D341Med (cell line): ENCODE measurements around the gene MFAP3.
"Not testable (repeated sequence)": the region's sequence is repeated elsewhere in the genome, so short reads cannot be mapped to it uniquely, and the experiment has no call there.

Source experiments
- DNase-seq: peaks from one replicate; pipeline ENCODE4 v3.0.0; 2012; ENCODE audit warnings: low spot score

MFAP3 gene

DNA sequence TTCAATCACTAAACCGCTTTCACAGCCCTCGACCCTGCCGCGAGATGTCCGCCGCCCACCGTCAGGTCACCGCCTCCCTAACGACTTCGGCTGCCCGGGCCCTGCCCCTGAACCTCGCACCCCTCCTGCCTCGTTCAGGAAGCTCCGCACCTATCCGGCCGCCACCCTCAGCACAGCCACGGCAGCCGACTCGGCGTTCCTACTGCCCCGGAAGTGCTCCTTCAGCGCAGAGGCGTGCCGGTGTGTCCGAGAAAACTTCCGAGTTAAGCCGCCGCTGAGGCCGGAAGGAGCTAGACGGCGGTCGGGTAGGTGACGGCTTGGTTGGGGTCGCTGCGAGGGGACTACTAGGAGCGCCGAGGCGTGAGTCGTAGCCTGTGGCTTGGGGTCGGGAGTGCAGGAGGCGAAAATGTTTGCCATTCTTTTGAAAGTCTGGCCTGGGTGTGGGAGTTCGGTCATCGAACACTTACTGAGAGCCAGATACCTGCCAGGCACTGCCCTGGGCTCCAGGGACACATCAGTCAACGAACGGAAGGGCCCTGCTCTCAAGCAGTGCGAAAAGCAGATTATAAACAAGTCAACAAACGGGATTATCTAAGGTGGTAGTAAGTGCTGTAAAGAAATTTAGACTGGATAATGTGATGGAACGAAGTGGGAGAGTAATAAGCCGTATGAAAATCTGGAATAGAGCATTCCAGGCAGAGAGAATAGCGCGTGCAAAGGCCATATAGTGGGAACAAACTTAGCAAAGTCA is at the start of gene MFAP3, which contains the start of gene FAM114A2:
MFAP3 (plus strand) TSS at position 261 of the 751 bp plus-strand sequence. CDS start 10,756 bp downstream, outside the sequence.
FAM114A2 (minus strand) TSS at position 204 of the 751 bp plus-strand sequence. CDS start 3,957 bp downstream, outside the sequence.
- DNase-seq = peak; percentile 92

DNA sequence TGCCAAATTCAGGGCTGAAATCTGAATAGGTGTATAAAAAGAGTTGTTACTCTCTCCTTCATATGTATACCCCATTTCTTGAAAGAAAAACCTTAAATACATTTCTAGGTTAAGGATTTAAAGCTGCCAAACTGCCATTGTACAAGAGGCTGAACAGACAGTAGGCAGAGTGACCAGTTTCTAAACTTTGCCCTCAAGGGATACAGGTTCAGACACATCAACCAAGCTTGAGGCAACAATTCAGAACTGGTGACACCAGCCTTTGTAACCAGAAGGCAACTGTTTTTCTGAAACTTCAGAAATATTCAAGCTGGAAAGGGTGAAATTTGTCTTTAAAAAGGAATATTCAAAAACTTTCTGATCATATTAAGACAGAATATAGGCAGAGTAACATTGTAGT is 47.6 kb upstream of the MFAP3 start:
- DNase-seq = no peak

DNA sequence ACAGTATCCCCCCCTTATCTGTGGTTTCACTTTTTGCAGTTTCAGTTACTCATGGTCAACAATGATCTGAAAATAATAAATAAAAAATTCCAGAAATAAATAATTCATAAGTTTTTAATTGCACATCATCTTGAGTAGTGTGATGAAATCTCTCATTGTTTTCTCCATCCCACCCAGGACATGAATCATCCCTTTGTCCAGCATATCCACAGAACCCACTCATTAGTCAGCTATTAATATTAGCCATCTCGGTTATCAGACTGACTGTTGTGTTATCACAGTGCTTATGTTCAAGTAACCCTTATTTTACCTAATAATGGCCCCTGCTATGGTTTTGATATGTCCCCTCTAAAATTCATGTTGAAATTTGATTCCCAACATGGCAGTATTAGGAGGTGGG is 40.8 kb upstream of the MFAP3 start:
- no peak for DNase-seq

DNA sequence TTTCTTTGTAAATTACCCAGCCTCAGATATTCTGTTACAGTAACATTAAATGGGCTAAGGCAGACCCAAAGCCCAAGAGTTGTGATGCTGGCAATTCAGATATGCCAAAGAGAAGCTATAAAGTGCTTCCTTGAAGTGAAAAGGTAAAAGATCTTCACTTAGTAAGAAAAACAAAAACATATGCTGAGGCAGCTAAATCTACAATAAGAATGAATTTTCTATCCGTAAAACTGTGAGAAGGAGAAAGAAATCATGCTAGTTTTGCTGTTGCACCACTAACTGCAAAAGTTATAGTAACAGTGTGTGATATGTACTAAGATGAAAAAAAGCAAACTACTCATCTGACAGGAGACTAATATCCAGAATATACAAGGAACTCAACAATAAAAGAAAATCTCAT is 40.0 kb upstream of the MFAP3 start:
- no peak for DNase-seq

DNA sequence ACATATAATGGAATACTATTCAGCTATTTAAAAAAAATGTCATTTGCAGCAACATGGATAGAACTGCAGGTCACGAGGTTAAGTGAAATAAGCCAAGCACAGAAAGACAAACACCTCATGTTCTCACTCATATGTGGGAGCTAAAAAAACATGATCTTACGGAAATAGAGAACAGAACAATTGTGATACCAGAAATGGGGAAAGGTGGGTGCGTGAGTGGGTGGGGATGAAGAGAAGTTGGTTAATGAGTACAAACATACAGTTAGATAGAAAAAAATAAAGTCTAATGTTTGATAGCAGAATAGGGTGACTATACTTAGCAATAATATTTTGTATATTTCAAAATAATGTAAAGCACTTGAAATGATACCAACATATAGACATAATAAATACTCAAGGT is 38.8 kb upstream of the MFAP3 start:
- no peak for DNase-seq

DNA sequence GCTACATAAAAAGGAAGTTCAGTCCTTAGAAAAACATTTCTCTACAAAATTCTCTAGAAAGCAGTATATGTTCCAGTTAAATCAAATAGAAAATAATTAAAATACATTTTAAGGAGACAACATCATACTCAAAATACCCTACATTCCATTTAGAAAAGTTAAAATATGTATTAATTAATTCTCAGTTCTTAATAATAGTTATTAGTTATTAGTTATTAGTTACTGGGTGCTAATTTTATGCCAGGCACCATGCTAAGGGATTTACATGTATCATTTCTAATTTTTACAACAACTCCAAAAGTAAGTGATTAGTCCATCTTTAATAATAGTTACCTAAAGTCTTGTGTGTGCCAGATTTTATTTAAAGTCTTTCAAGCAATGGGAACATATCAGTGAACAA is 38.1 kb upstream of the MFAP3 start:
- DNase-seq = no peak

DNA sequence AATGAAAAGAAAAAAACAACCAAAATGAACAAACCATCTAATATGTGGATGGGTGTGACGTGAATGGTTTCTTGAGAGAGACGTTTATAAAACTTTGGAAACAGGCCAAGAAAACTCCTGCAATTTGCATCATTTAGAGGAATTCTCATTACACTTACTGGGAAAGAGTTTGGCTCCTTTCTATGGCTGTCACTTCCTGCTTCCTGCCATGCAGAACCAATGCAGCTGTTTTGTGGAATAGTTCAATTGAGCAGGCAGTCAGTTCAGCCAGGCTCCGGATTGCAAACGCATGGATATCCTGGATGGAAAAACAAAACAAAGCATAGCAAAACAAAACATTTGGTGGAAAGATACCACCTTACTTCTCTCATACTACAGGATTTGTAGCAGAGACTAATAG is 36.7 kb upstream of the MFAP3 start:
- no peak for DNase-seq

DNA sequence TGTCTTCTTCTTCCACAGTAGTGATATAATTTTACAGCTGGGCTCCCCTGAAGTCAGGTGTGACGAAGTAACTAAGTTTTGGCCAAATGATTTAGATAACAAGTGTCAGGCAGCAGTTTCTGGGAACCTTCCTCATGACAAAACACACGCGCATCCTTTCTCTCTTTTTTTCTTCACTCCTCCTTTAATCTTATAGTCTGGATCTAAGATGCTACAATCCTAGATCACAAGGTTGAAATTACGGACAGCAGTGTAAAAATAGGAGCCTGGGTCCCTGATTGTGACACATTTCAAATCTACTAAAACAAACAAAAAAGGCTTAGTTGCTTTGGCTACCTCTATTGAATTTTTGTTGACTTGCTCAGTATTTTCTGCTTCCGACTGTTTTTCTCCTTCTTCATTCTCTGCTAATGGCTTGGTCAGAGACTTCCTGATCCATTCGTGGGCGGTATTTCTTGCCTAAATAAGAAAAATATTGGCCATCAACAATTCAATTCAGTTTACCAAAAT is 36.2 kb upstream of the MFAP3 start:
- DNase-seq = no peak

DNA sequence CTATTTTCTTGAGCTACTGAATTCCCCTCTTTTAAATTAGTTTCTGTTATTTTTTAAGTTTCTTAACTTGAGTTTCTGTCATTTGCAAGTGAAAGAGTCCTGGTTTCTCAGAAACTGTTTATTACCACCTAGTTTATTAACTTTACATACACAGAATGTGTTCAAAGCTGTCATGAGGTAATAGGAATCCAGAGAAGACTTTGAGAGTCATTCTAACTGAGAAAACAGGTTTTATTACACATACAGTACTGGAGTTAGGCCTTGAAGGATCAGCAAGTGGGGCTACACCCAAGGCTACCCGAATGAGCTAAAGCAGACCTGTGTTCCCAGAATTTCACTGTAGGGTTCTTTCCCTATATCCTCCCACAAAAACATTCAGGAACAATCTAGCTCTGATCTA is 33.1 kb upstream of the MFAP3 start:
- no peak for DNase-seq

DNA sequence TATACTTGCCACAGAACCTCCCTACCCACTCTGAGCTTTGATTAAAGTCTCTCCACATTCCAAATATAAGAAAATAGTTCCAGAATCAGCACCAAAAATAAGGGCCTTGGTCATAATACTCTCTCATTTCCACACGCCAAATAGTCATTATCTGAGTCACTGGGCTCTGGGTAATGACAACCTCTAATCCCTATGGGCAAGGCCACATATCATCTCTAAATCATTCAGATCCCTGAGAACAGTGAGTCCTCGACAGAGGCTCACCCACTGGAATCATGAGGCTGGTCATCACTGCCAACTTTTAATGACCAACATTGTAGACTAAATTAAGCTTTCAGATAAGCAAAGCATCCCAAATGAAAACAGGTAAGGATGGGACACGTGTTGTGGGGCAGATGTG is 28.1 kb upstream of the MFAP3 start:
- no peak for DNase-seq

DNA sequence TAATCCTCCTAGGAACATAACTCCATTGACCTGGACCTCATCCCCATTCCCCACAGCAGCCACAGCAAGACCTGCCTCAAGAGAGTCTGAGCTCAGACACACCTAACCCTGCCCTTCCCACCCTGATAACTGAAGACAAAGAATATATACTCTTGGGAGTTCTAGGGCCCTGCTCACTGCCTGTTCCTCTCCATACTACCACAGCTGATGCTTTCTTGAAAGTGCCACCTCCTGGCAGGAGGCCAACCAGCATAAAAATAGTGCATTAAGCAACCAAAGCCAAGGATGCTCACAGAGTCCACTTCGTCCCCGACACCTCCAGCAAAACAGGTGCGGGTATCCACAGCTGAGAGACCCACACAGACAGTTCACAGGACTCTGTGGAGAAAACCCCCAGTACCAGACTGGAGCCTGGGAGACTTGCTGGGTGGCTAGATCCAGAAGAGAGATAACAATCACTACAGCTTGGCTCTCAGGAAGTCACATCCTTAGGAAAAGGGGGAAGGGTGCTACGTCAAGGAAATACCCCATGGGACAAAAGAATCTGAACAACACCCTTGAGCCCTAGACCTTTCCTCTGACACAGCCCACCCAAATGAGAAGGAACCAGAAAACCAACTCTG is 23.6 kb upstream of the MFAP3 start:
- DNase-seq = no peak

DNA sequence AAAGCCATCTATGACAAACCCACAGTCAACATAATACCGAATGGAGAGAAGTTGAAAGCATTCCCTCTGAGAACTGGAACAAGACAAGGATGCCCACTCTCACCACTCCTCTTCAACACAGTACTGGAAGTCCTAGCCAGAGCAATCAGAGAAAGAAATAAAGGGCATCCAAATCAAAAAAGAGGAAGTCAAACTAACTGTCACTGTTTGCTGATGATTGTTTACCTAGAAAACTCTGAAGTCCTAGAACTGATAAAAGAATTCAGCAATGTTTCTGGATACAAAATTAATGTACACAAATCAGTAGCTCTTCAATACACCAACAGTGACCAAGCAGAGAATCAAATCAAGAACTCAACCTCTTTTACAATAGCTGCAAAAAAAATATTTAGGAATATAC is 19.8 kb upstream of the MFAP3 start:
- not testable (repeated sequence) for DNase-seq

DNA sequence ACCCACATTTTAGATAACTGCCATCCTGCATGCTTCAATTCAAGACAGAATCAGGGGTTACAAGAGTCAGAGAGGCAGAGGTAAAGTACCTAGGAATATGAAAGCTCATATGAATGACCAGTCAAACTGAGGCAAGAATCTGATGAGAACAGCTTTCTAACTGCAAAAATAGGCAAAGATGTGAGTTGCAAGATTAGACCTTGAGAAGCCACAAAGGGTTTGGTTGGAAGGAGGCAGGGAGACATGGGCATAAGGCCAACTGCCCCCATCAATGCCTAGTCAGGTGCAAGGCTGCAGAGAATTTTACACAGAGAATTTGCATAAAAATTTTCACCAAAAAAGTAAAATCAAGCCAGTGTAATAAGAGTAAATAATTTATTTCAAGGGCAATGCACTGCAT is 12.8 kb upstream of the MFAP3 start:
- no peak for DNase-seq

DNA sequence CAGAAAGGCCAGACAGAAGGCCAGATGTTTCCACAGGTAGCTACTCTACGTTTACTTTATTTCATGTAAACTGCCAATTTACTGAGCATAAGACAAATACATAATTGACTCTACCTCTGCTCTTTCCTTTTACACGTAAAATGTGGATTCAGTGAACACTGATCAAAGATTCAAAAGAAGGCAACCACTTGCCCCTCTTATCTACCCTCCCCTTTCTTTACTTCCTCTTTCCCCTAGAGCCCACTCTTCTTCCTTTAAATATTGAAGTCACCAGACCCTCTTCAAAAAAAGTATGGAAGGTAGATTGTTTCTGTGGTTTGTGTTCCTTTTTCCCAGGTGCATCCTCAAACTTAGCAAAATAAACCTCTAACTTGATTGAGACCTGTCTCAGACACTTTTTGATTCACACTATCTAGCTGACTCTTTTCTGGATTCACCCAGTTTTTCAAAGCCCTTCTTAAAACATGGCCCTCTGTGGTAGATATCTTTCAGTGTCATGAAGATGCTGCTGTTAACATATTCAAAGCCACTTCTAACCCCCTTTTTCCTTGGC is 6.8 kb upstream of the MFAP3 start:
- no peak for DNase-seq

DNA sequence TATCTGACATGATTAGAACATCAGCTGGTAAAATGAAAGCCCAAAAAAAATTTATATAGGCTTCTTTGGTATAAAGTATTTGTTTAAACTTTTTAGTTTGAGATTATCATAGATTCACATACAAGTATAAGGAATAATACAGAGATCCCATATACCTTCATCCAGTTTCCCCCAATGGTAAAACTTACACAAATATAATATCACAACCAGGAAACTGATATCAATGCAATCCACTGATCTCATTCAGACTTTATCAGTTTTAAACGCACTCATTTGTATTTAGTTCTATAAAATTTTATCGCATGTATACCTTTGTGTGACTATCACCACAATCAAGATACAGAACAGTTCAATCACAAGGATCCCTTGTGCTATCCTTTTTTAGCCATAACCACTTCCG is 3.8 kb upstream of the MFAP3 start:
- DNase-seq = no peak

DNA sequence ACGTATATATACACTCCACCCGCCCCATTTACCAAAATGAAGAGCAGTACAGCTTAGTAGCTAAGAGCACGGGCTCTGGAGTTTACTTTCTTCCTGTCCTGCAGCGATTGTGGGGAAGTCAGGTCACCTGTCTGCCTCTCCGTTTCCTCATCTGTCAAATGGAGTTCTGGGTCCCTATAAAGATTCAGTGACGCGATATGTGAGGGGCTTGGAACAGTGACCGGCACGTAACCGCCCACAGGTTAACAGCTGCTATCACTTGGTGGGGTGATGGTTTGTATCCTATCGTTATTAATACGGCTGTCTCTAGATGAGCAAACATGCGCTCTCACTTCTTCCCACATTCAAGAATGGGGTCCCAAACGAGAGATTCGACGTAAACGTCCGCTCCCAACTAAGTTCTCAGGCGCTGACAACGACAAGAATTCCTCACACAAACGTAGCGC is 483 bp upstream of the MFAP3 start:
- DNase-seq = peak; percentile 45

DNA sequence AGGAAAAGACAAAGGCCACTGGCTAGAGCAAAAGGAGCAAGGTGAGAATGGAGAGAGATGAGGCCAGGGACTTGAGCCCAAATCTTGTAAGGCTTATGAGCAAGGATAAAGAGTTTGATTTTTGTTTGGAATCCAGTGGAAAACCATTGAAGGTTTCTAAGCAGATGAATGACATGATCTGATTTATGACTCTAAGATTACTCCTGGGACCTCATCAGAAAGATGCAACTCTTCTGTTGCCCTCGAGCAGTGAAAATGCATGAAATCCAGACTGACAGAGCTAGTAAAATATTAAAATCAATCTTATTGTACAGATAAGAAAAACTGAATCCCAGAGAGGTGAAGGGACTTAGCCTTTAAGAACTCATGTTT is 677 bp downstream of the MFAP3 start:
- DNase-seq = no peak

DNA sequence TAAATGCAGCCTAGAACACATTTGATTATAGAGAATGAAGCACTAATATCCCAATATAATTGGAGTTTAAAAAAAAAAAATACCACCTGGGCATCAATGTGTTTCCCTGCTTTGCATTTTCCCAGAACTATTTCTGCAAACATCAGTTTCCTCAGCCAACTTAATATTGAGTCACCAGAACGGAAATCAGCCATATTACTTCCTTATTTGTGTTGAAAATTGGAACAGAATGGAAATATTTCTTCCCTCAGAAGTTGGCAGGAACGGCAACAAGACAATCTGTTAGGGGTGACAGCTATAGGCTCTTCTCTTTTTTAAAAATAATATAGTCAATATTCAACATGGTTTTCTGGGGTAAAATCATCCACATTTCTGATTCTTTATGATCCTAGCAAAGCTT is 4.0 kb downstream of the MFAP3 start:
- no peak for DNase-seq

DNA sequence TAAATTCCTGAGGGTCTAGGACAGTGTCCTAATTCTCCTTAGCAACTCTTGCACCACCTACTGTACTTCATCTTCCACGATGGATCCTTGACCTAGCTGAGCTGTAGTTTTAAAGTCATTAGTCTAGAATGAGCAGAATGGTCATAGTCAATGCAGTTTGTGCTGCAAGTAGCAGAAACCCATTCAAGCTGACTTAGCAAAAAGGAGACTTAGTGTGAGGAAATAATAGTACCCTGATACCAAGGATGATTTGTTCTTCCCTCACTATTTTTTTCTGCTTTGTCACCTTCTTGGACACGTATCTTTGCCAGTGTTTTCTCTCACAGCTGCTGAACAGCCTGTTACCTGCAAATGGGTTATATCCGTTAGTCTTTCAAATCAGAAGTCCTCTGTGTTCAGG is 5.3 kb downstream of the MFAP3 start:
- no peak for DNase-seq

DNA sequence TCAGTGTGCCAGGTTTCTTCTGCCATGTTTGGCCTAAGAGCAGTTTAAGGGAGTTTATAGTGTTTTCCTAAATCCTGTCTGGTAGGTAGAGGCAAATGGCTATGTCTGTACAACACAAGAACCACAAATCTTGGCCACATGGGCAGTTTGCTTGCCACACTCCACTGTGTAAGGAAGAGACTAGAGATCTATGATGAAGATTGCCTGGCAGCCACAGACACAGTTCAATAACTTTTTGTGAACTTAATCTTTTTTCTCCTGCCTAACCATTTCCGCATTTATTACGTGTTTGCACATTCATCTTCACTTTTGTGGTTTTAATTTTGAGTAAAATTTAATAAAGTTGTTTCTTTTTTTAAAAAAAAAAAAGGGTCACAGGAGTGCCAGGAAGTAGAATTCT is 5.8 kb downstream of the MFAP3 start:
- no peak for DNase-seq

DNA sequence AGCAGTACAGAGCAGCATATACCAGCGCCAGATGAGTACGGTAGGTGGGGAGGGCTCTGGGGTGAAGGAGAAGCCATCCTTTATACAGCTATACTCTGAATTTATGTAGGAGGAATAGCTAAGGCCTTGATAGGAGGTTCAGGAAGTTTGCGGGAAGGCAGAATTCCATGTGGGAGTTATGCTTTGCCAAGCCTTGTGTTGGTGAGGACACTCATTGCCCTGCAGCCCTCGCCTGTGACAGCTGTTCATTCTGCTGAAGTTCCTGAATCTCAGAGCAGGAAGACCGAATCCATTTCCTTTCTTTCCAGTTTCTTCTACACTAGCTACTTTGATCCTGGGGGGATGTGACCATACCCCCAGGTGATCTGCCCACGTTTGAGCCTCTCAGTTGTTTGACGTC is 7.7 kb downstream of the MFAP3 start:
- no peak for DNase-seq

DNA sequence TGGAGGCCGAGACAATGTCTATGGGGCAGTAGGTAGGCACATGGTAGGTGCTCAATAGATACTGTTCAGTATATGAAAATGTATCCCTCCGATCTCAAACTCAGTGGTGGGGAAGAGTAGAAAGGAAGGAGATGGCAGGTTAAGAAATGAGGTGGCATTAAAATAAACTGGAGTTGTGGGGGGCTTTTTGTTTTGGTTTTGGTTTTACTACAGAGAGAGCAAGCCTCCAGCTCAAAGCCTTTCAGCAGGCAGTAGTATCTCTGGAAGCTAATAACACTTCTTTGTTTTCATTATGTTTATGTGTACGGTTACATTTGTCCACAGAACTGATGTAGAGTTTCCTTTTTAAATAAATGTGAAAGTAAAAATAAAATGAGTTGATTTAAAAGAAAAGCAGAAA is 8.6 kb downstream of the MFAP3 start:
- no peak for DNase-seq

DNA sequence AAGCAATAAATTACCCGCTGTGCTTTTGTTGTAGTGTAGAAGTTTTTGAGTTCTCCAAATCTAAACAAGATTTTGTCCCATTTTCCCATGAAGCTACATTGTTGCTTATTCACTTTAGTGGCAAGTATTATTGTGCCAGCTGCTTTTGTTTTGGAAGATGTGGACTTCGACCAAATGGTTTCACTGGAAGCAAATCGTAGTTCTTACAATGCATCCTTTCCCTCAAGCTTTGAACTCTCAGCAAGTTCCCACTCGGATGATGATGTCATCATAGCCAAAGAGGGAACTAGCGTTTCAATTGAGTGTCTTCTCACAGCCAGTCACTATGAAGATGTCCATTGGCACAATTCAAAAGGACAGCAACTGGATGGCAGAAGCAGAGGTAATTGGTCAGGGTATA is 10.9 kb downstream of the MFAP3 start:
- DNase-seq = no peak
